ENCODE results near the gene ANKRD17.

The ANKRD17 gene

GRCh38 chr4:73189274-73189810 is 69.3 kb downstream of the ANKRD17 start:
- no peak overlapping the region for H3K4me3 ChIP-seq (replicated peaks; ENCODE audit: low read depth, low read length)
- no peak for DNase-seq (ENCODE audit: extremely low read depth, low read depth)
- TF ChIP-seq CTCF (IDR thresholded peaks at IDR 0.05; ENCODE audit: low read depth, low read length, missing control alignments), result no peak

GRCh38 chr4:73187325-73187724 is 71.3 kb downstream of the ANKRD17 start:
- peak; percentile 10 for DNase-seq (ENCODE audit: extremely low read depth, low read depth)
- no peak overlapping the region for H3K4me3 ChIP-seq (replicated peaks; ENCODE audit: low read depth, low read length)
- no peak for TF ChIP-seq CTCF (IDR thresholded peaks at IDR 0.05; ENCODE audit: low read depth, low read length, missing control alignments)

- no peak overlapping the region for H3K4me3 ChIP-seq (replicated peaks; ENCODE audit: low read depth, low read length)
- TF ChIP-seq CTCF (IDR thresholded peaks at IDR 0.05; ENCODE audit: low read depth, low read length, missing control alignments), result no peak
- DNase-seq (ENCODE audit: extremely low read depth, low read depth), result no peak
These were observed 72.7 kb downstream of the ANKRD17 start for GRCh38 chr4:73185903-73186302.

- TF ChIP-seq CTCF (IDR thresholded peaks at IDR 0.05; ENCODE audit: low read depth, low read length, missing control alignments), result no peak
- H3K4me3 ChIP-seq (replicated peaks; ENCODE audit: low read depth, low read length), result no peak overlapping the region
- DNase-seq (ENCODE audit: extremely low read depth, low read depth), result no peak
These were observed 77.4 kb downstream of the ANKRD17 start for GRCh38 chr4:73181231-73181630.

GRCh38 chr4:73178389-73178788 is 80.2 kb downstream of the ANKRD17 start:
- H3K4me3 ChIP-seq (replicated peaks; ENCODE audit: low read depth, low read length), result no peak overlapping the region
- TF ChIP-seq CTCF (IDR thresholded peaks at IDR 0.05; ENCODE audit: low read depth, low read length, missing control alignments), result no peak
- DNase-seq (ENCODE audit: extremely low read depth, low read depth), result no peak

GRCh38 chr4:73172161-73172560 is 86.4 kb downstream of the ANKRD17 start:
- H3K4me3 ChIP-seq (replicated peaks; ENCODE audit: low read depth, low read length), result no peak overlapping the region
- DNase-seq (ENCODE audit: extremely low read depth, low read depth), result no peak
- no peak for TF ChIP-seq CTCF (IDR thresholded peaks at IDR 0.05; ENCODE audit: low read depth, low read length, missing control alignments)

Measured in HFF-Myc (cell line).